Measurements from ENCODE around the gene FCN2. TPM values are rescaled to one million over a fixed set of nuclear protein-coding genes. Genes with fewer than 3 reads are reported as not detected.

Gene FCN2
- total RNA-seq, 4 donors from 2014 or later = 0.49 TPM; not detected in 3

DNA sequence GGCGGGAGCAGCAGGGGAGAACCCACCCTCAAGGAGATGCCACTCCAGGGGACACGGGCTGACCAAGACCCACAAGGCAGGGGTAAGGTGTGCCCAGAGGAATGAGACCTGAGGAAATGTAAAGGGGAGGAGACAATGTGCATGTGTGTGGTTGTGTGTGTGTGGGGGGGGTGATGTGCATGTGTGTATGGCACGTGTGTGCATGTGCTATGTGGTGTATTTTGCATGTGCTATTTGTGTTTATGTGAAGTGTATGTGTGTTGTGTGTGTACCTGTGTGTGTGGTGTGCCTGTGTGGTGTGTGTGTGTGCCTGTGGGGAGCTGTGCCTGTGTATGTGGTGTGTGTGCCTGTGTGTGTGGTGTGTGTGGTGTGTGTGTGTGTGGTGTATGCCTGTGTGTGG lies 33.5 kb upstream of the FCN2 start:
- no peak overlapping the region for H3K4me3 ChIP-seq
- no peak overlapping the region for H3K27ac ChIP-seq
- no peaks in the 10 kb centered on the region for H3K9me3 ChIP-seq
- H3K27me3 ChIP-seq = no peaks in the 10 kb centered on the region
- TF ChIP-seq, protein P1, sequence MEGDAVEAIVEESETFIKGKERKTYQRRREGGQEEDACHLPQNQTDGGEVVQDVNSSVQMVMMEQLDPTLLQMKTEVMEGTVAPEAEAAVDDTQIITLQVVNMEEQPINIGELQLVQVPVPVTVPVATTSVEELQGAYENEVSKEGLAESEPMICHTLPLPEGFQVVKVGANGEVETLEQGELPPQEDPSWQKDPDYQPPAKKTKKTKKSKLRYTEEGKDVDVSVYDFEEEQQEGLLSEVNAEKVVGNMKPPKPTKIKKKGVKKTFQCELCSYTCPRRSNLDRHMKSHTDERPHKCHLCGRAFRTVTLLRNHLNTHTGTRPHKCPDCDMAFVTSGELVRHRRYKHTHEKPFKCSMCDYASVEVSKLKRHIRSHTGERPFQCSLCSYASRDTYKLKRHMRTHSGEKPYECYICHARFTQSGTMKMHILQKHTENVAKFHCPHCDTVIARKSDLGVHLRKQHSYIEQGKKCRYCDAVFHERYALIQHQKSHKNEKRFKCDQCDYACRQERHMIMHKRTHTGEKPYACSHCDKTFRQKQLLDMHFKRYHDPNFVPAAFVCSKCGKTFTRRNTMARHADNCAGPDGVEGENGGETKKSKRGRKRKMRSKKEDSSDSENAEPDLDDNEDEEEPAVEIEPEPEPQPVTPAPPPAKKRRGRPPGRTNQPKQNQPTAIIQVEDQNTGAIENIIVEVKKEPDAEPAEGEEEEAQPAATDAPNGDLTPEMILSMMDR (IDR thresholded peaks at IDR 0.05) = no peak
- TF ChIP-seq POLR2A (IDR thresholded peaks at IDR 0.05) = no peak
- DNase-seq = no peak
- intact Hi-C loops (cut with DNase I; ENCODE audit: low total_unique reads) = no loop called here
- H3K36me3 ChIP-seq = no peaks in the 10 kb centered on the region
- no peaks in the 10 kb centered on the region for H3K4me1 ChIP-seq

DNA sequence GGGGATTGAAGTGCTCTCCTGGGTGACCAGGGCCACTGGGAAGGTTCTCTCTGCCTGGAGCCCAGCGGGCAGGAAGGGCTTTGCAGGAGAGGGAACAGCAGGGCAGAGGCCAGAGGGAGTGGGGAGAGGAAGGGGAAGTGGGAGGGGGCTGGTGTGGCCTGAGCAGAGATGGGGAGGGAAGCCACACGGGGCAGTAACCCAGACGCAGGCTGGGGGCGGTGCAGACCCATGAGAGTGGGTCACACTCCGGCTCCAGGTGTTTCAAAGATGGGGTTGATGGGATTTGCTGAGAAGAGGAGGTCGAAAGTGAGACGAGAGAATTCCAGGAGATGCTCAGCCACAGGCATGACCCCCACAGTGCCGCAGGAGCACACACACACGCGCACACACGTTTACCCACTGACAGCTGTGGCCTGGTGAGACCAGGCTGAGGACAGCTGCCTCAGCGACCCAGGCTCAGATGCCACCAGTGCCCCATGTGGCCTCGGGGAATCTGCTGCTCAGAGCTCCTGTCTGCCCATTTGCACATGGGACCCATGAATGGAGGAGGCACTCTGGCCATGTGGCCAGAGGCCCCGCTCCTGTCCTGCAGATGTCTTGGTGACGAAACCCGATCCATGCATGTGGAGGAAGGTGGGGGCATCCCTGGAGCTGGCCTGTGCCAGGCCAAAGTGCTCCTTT lies 32.7 kb upstream of the FCN2 start:
- no peak for DNase-seq
- intact Hi-C loops (cut with DNase I; ENCODE audit: low total_unique reads) = no loop called here
- Histone ChIP-seq H3K27me3 (no peaks in the 10 kb centered on the region), H3K9me3 (no peaks in the 10 kb centered on the region), H3K4me3 (no peak overlapping the region), H3K27ac (no peak overlapping the region), H3K36me3 (no peaks in the 10 kb centered on the region), H3K4me1 (no peaks in the 10 kb centered on the region)
- TF ChIP-seq, protein P1 (IDR thresholded peaks at IDR 0.05) = no peak
- no peak for TF ChIP-seq POLR2A (IDR thresholded peaks at IDR 0.05)

DNA sequence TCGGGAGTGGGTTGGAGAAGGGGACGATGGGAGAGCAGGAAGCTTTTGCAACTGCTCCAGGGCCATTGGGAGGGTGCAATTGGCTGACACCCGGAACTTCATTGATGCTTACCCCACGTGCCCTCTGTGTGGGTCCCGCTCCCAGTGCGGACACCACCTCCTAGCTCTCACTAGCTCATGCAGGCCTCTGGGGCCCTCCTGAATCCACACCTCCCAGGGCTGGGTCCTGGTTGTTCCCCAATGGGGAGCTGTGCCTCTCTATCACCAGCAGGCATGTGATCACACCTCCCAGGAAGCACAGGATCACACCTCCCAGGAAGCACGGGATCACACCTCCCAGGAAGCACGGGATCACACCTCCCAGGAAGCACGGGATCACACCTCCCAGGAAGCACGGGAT lies 32.1 kb upstream of the FCN2 start:
- H3K4me1 ChIP-seq = no peaks in the 10 kb centered on the region
- H3K36me3 ChIP-seq = no peaks in the 10 kb centered on the region
- no peaks in the 10 kb centered on the region for H3K9me3 ChIP-seq
- H3K27me3 ChIP-seq = no peaks in the 10 kb centered on the region
- intact Hi-C loops (cut with DNase I; ENCODE audit: low total_unique reads) = no loop called here
- no peak overlapping the region for H3K4me3 ChIP-seq
- DNase-seq = no peak
- no peak overlapping the region for H3K27ac ChIP-seq
- TF ChIP-seq POLR2A (IDR thresholded peaks at IDR 0.05) = no peak
- TF ChIP-seq, protein P1 (IDR thresholded peaks at IDR 0.05) = no peak

DNA sequence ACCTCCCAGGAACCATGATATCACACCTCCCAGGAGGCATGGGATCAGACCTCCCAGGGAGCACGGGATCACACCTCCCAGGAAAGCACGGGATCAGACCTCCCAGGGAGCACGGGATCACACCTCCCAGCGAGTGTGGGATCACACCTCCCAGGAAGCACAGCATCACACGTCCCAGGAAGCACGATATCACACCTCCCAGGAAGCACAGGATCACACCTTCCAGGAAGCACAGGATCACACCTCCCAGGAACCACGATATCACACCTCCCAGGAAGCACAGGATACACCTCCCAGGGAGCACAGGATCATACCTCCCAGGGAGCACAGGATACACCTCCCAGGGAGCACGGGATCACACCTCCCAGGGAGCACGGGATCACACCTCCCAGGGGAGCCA lies 30.0 kb upstream of the FCN2 start:
- DNase-seq = no peak
- Histone ChIP-seq H3K27me3 (no peaks in the 10 kb centered on the region), H3K27ac (no peak overlapping the region), H3K9me3 (no peaks in the 10 kb centered on the region), H3K4me1 (no peaks in the 10 kb centered on the region), H3K36me3 (no peaks in the 10 kb centered on the region), H3K4me3 (no peak overlapping the region)
- intact Hi-C loops (cut with DNase I; ENCODE audit: low total_unique reads) = no loop called here
- TF ChIP-seq, protein P1 (IDR thresholded peaks at IDR 0.05) = no peak
- TF ChIP-seq POLR2A (IDR thresholded peaks at IDR 0.05) = no peak

DNA sequence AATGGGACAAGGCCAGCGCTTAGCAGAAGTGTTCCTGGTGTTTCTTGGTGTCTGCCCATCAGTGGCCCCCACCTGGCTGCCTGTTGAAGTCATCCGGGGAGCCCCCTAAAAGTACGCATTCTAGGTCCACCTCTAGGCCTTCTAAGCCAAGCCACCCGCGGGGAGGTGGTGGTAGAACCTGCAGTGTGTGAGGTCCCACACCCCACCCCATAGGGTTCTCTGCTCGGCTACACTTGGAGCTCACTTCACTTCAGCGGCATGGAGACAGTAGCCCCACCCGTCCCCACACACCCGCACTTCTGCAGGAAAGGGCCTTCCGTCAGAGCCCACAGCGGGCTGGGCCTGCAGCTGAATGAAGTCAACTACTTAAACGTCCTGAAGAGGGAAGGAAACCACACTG lies 29.6 kb upstream of the FCN2 start:
- H3K9me3 ChIP-seq = no peaks in the 10 kb centered on the region
- H3K27me3 ChIP-seq = no peaks in the 10 kb centered on the region
- no peaks in the 10 kb centered on the region for H3K36me3 ChIP-seq
- H3K4me3 ChIP-seq = no peak overlapping the region
- no peak for DNase-seq
- TF ChIP-seq, protein P1 (IDR thresholded peaks at IDR 0.05) = no peak
- TF ChIP-seq POLR2A (IDR thresholded peaks at IDR 0.05) = no peak
- H3K27ac ChIP-seq = no peak overlapping the region
- intact Hi-C loops (cut with DNase I; ENCODE audit: low total_unique reads) = no loop called here
- no peaks in the 10 kb centered on the region for H3K4me1 ChIP-seq
